GM12892 (cell line): ENCODE data around the gene TCF4.

Experiments
- POLR2A ChIP-seq: IDR thresholded peaks from 2 replicates; pipeline ENCODE4 v1.6.1; 2011; ENCODE audit warnings: low read depth, low read length, control low read depth
- POLR2AphosphoS5 ChIP-seq: IDR thresholded peaks from 2 replicates; pipeline ENCODE4 v1.6.1; 2011; ENCODE audit warnings: low read depth, low read length, control low read depth
- TAF1 ChIP-seq: IDR thresholded peaks from 2 replicates; pipeline ENCODE4 v1.6.1; 2011; ENCODE audit warnings: low read depth, mild to moderate bottlenecking, control low read depth, low read length, borderline replicate concordance

DNA sequence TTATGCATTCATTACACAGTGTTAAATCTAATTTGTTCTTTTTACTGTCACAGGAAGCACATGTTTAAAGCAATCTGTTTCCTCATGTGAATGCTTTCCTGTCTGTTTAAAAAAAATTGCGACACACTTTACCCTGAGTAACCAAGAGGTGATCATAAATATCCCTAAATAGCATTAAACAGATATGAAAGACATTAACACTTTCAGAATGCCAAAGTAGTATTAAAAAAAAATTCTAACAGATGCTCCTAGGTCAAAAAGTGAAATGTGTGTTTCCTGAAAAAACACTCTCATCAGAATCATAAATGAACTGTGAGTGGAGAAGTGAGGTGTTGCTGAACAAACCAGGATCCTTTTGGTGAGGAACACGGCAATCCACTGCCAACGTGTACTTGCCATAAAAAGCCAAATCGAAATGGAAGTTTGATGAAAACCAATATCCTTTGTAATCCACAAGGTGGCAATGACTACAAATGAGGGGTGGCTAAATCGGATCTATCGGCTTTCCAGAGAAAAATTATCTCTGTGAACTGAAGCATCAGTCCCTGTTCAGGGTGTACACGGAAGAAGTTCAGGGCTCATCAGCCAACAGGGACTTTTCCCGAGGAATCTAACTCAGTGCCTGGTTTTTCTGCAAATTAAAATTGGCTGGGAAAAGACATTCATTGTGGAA lies 248.9 kb downstream of the TCF4 start:
- TF ChIP-seq POLR2AphosphoS5 (no peak), POLR2A (no peak), TAF1 (no peak)
